Omental fat pad (tissue), 4 donors: Measurements from ENCODE around the gene PALD1. TPM values are rescaled to one million over a fixed set of nuclear protein-coding genes. Genes with fewer than 3 reads are reported as not detected.
"Not testable (repeated sequence)": the region's sequence is repeated elsewhere in the genome, so short reads cannot be mapped to it uniquely, and the experiment has no call there.

ENCODE experiments used
- ATAC-seq: fragments of 150-250 bp; one replicate; pipeline ENCODE4 v1.9.1; 2016; ENCODE audit warnings: mild to moderate bottlenecking, moderate library complexity; ENCODE audit not compliant: low FRiP score
- DNase-seq: peaks from one replicate; pipeline ENCODE4 v3.0.0-alpha.2; 2019; ENCODE audit warnings: low spot score
- CTCF ChIP-seq, 3 donors: fragments of 450-650 bp; IDR thresholded peaks; one replicate each; pipeline ENCODE4 v1.5.1; 2016 to 2017; ENCODE audit warnings: antibody characterized with exemption in 3 of 3, mild to moderate bottlenecking in 3 of 3, moderate library complexity in 2 of 3
- total RNA-seq, 4 donors: library from RNA; depleted of rRNA; stranded (reverse); fragments of >200 nt; gene quantifications; one replicate each; pipeline ENCODE4 v1.1.0, GENCODE V29; 2016

PALD1 gene
- total RNA-seq, 4 donors from 2014 or later = 3.3 to 12.1 (median 8.0) TPM

GRCh38 chr10:70607936-70608335, 129.4 kb downstream of the PALD1 start:
- no peak for TF ChIP-seq CTCF (IDR thresholded peaks at IDR 0.05)
- ATAC-seq = no peak
- no peak for DNase-seq

- ATAC-seq (no peak), DNase-seq (no peak)
- TF ChIP-seq CTCF (IDR thresholded peaks at IDR 0.05) = no peak
Observed at GRCh38 chr10:70613941-70614340, 135.4 kb downstream of the PALD1 start.

GRCh38 chr10:70614364-70614763, 135.8 kb downstream of the PALD1 start:
- not testable (repeated sequence) for ATAC-seq, DNase-seq

GRCh38 chr10:70615211-70615610, 136.6 kb downstream of the PALD1 start:
- TF ChIP-seq CTCF (IDR thresholded peaks at IDR 0.05) = no peak
- DNase-seq (no peak), ATAC-seq (no peak)

- ATAC-seq (no peak), DNase-seq (no peak)
- TF ChIP-seq CTCF (IDR thresholded peaks at IDR 0.05) = no peak
Observed at GRCh38 chr10:70615784-70616522, 137.4 kb downstream of the PALD1 start.

- no peak for TF ChIP-seq CTCF (IDR thresholded peaks at IDR 0.05)
- no peak for ATAC-seq
- no peak for DNase-seq
Observed at GRCh38 chr10:70616761-70617160, 138.2 kb downstream of the PALD1 start.

Other genes with a start within 250 kb of the PALD1 start
- gene PPA1, start 245.3 kb upstream of the PALD1 start, total RNA-seq = 100 to 1,000 TPM in 3 of 4 donors, 10 to 100 TPM in 1; 92.4 to 331 (median 217) TPM
- gene NPFFR1, start 194.8 kb upstream of the PALD1 start, total RNA-seq = 1 to 10 TPM in 1 of 4 donors, under 1 TPM in 2, not detected in 1; 0.19 to 3.4 (median 0.60) TPM
- 1 to 10 TPM; 2.0 to 5.8 (median 2.5) TPM for gene LRRC20, start 96.1 kb upstream of the PALD1 start, total RNA-seq
- 100 to 1,000 TPM; 104 to 195 (median 141) TPM for gene EIF4EBP2, start 74.6 kb upstream of the PALD1 start, total RNA-seq
- not detected for gene NODAL, start 37.1 kb upstream of the PALD1 start, total RNA-seq
- gene PRF1, start 124.0 kb downstream of the PALD1 start, total RNA-seq = 10 to 100 TPM in 1 of 4 donors, 1 to 10 TPM in 3; 3.0 to 21.4 (median 3.6) TPM
- under 1 TPM in 3 of 4 donors, not detected in 1; 0.19 to 0.60 (median 0.47) TPM for gene ADAMTS14, start 193.7 kb downstream of the PALD1 start, total RNA-seq